RWPE1 (cell line): ENCODE data around the gene ADCY2.

Source experiments
- CTCF ChIA-PET: fragments of 350-600 bp; sonication (Branson Sonifier 250); formaldehyde crosslinking; extraction: SDS; loops from one replicate; lab custom pipeline; 2021; lab: Yijun Ruan, JAX
- POLR2A ChIA-PET: fragments of 400-600 bp; formaldehyde crosslinking; extraction: SDS; loops from one replicate; lab custom pipeline; 2020; ENCODE audit warnings: antibody characterized with exemption; ENCODE audit not compliant: low non-redundant PET; lab: Yijun Ruan, JAX
- DNase-seq: peaks from one replicate; pipeline ENCODE4 v3.0.0; 2012; ENCODE audit warnings: low spot score
- H3K27ac ChIP-seq: fragments of 450-650 bp; 2 replicates; pipeline ENCODE4 v1.5.1; 2017
- CTCF ChIP-seq: fragments of 450-650 bp; conservative IDR thresholded peaks from 2 replicates; pipeline ENCODE4 v1.5.1; 2017; ENCODE audit warnings: low read depth, mild to moderate bottlenecking

Gene ADCY2

DNA sequence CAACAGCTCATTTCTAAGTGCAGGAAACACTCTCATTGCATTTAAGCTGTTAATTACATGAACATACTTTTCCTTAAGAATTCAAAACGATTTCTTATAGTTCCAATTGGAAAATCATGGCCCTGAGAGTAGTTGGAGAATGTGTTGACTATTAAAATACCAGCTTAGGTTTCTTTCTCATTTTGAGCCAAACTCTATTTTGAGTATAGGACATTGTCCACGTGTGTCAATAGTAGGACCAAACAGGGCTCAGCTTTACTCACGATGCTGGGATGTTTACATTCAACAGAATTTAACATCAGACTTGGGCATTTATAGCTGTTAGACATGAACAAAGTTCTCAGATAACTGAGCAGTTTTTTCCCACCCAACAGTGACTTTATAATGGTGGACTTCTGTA is 39.6 kb downstream of the ADCY2 start:
- ChIA-PET POLR2A (no interaction called here), CTCF (no interaction called here)
- TF ChIP-seq CTCF: no peak
- H3K27ac ChIP-seq: no peak overlapping the region
- no peak for DNase-seq

GRCh38 chr5:7436521-7436920 is 40.6 kb downstream of the ADCY2 start:
- CTCF ChIA-PET: no interaction called here
- TF ChIP-seq CTCF: no peak
- POLR2A ChIA-PET: no interaction called here
- no peak for DNase-seq
- H3K27ac ChIP-seq: no peak overlapping the region

- no peak for TF ChIP-seq CTCF
- no peak overlapping the region for H3K27ac ChIP-seq
- POLR2A ChIA-PET: no interaction called here
- no peak for DNase-seq
- CTCF ChIA-PET: no interaction called here
Observed at GRCh38 chr5:7437836-7438235, 41.9 kb downstream of the ADCY2 start.

- no peak for DNase-seq
- POLR2A ChIA-PET: no interaction called here
Observed at GRCh38 chr5:7445068-7445467, 49.1 kb downstream of the ADCY2 start.

DNA sequence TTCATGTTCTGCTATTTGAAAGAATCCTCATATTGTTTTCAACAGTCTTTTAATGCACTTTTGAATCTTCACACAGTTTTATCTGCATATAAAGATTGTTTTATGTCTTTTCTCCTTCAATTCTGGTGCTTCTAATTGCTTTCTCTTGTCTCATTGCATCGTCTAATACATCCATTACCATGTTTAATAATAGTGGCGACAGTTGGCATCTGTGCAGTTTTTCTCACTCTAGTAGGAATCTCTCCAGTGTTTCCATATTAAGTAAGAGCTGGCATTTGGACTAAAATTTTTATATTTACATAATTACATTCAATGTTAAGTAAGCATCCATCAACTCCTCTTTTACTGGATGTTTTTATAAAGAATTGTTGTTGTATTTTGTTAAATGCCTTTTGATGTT is 49.9 kb downstream of the ADCY2 start:
- no peak for DNase-seq
- ChIA-PET CTCF (no interaction called here), POLR2A (no interaction called here)
- H3K27ac ChIP-seq: no peak overlapping the region
- 0 out of 2 replicates have a peak, but pooled peaks have one; percentile 6 for TF ChIP-seq CTCF

More at GRCh38 chr5:7445068-7445467, 49.1 kb downstream of the ADCY2 start:
- H3K27ac ChIP-seq: no peak overlapping the region
- CTCF ChIA-PET: no interaction called here
- no peak for TF ChIP-seq CTCF

GRCh38 chr5:7446913-7447312 is 51.0 kb downstream of the ADCY2 start:
- no peak for TF ChIP-seq CTCF
- ChIA-PET CTCF (no interaction called here), POLR2A (no interaction called here)
- DNase-seq: no peak
- no peak overlapping the region for H3K27ac ChIP-seq

- no peak for DNase-seq
- POLR2A ChIA-PET: no interaction called here
- TF ChIP-seq CTCF: no peak
- no peak overlapping the region for H3K27ac ChIP-seq
- CTCF ChIA-PET: no interaction called here
Observed at GRCh38 chr5:7453947-7454346, 58.0 kb downstream of the ADCY2 start.
